GM23338 (cell line): Measurements from ENCODE around the gene SLC35D2. TPM values are rescaled to one million over a fixed set of nuclear protein-coding genes. Genes with fewer than 3 reads are reported as not detected.

ENCODE experiments used
- ATAC-seq: fragments of 200-7000 bp; cut with Tn5 transposase; 3 replicates; pipeline ENCODE4 v1.9.1; 2020
- DNase-seq: peaks from one replicate; pipeline ENCODE4 v3.0.0-alpha.2; 2015; ENCODE audit warnings: low spot score
- H2AFZ ChIP-seq: fragments of 200-600 bp; sonication (generic); 2 replicates; pipeline ENCODE4 v1.8.0; 2016; ENCODE audit warnings: antibody characterized with exemption, mild to moderate bottlenecking, moderate library complexity
- H3F3A ChIP-seq: fragments of 200-600 bp; sonication (generic); replicated peaks from 2 replicates; pipeline ENCODE4 v1.8.0; 2017; ENCODE audit warnings: antibody characterized with exemption, mixed run types, low read depth
- H3K27ac ChIP-seq: fragments of 200-600 bp; sonication (generic); 2 replicates; pipeline ENCODE4 v1.6.1; 2016; ENCODE audit warnings: low read depth
- H3K27me3 ChIP-seq: fragments of 200-600 bp; sonication (generic); 2 replicates; pipeline ENCODE4 v1.8.0; 2016; ENCODE audit warnings: mild to moderate bottlenecking, mixed run types, moderate library complexity; ENCODE audit not compliant: insufficient read depth
- H3K36me3 ChIP-seq: fragments of 200-600 bp; sonication (generic); 2 replicates; pipeline ENCODE4 v1.8.0; 2016; ENCODE audit warnings: mild to moderate bottlenecking; ENCODE audit not compliant: insufficient read depth
- H3K4me1 ChIP-seq: fragments of 200-600 bp; sonication (generic); 2 replicates; pipeline ENCODE4 v1.8.0; 2016; ENCODE audit warnings: mild to moderate bottlenecking, moderate library complexity; ENCODE audit not compliant: insufficient read depth
- H3K4me2 ChIP-seq: fragments of 200-600 bp; sonication (generic); 2 replicates; pipeline ENCODE4 v1.7.1; 2017; ENCODE audit warnings: mixed run types
- H3K4me3 ChIP-seq: fragments of 200-600 bp; sonication (generic); 2 replicates; pipeline ENCODE4 v1.6.1; 2016; ENCODE audit warnings: mixed run types
- H3K79me2 ChIP-seq: fragments of 200-600 bp; sonication (generic); replicated peaks from 2 replicates; pipeline ENCODE4 v1.8.0; 2017; ENCODE audit warnings: mild to moderate bottlenecking; ENCODE audit not compliant: insufficient read depth
- H3K9me2 ChIP-seq: fragments of 200-600 bp; sonication (generic); 2 replicates; pipeline ENCODE4 v1.8.0; 2017; ENCODE audit not compliant: insufficient read depth
- H4K20me1 ChIP-seq: fragments of 200-600 bp; sonication (generic); replicated peaks from 2 replicates; pipeline ENCODE4 v1.8.0; 2017; ENCODE audit warnings: mild to moderate bottlenecking; ENCODE audit not compliant: insufficient read depth
- H3K27ac Mint-ChIP-seq: 2 replicates; pipeline ENCODE4 v1.8.0; 2020; ENCODE audit warnings: inconsistent platforms, mild to moderate bottlenecking, moderate library complexity, mixed read lengths
- H3K27me3 Mint-ChIP-seq: 3 replicates; pipeline ENCODE4 v1.8.0; 2022; ENCODE audit warnings: low read depth, mild to moderate bottlenecking, moderate library complexity, mixed read lengths, inconsistent platforms; ENCODE audit not compliant: insufficient read depth, poor library complexity
- H3K36me3 Mint-ChIP-seq: 3 replicates; pipeline ENCODE4 v1.8.0; 2021; ENCODE audit warnings: low read depth, mild to moderate bottlenecking, inconsistent platforms, moderate library complexity, mixed read lengths
- H3K4me1 Mint-ChIP-seq: 3 replicates; pipeline ENCODE4 v1.8.0; 2020; ENCODE audit warnings: mild to moderate bottlenecking, inconsistent platforms, mixed read lengths
- H3K4me3 Mint-ChIP-seq: 3 replicates; pipeline ENCODE4 v1.8.0; 2021; ENCODE audit warnings: moderate library complexity, mild to moderate bottlenecking, inconsistent platforms, mixed read lengths
- H3K9me3 Mint-ChIP-seq: 3 replicates; pipeline ENCODE4 v1.8.0; 2020; ENCODE audit warnings: moderate library complexity, mild to moderate bottlenecking, inconsistent platforms, mixed read lengths
- CREB1 ChIP-seq: fragments of 250-450 bp; sonication (Bioruptor Pico); IDR thresholded peaks from 2 replicates; pipeline ENCODE4 v1.5.0; 2020; ENCODE audit warnings: low read depth, mild to moderate bottlenecking, moderate library complexity
- CTCF ChIP-seq, 2 experiments: fragments of 200-600 bp in 1 of 2; sonication (generic) in 1 of 2; conservative IDR thresholded peaks; 2 replicates each; pipeline versions ENCODE4 v1.5.1 to v1.6.1; 2016 to 2017; ENCODE audit warnings: antibody characterized with exemption in 2 of 2, low read depth in 2 of 2, mild to moderate bottlenecking in 2 of 2, moderate library complexity in 1 of 2
- ETS1 ChIP-seq: IDR thresholded peaks from 2 replicates; pipeline ENCODE4 v1.6.1; 2016; ENCODE audit warnings: antibody characterized with exemption
- EZH2 ChIP-seq: fragments of 200-600 bp; sonication (generic); IDR thresholded peaks from one replicate; pipeline ENCODE4 v1.8.0; 2017; ENCODE audit warnings: antibody characterized with exemption, mild to moderate bottlenecking, low read depth; ENCODE audit not compliant: unreplicated experiment
- EZH2phosphoT487 ChIP-seq: fragments of 200-600 bp; sonication (generic); IDR thresholded peaks from one replicate; pipeline ENCODE4 v1.8.1; 2018; ENCODE audit warnings: antibody characterized with exemption; ENCODE audit not compliant: unreplicated experiment
- JUNB ChIP-seq: IDR thresholded peaks from one replicate; pipeline ENCODE4 v1.6.1; 2016; ENCODE audit warnings: antibody characterized with exemption; ENCODE audit not compliant: unreplicated experiment
- NANOG ChIP-seq: IDR thresholded peaks from 2 replicates; pipeline ENCODE4 v1.6.1; 2016; ENCODE audit warnings: antibody characterized with exemption, borderline replicate concordance
- POLR2AphosphoS5 ChIP-seq: IDR thresholded peaks from 2 replicates; pipeline ENCODE4 v1.6.1; 2016; ENCODE audit warnings: antibody characterized with exemption, low read depth
- REST ChIP-seq: IDR thresholded peaks from one replicate; pipeline ENCODE4 v1.6.1; 2018; ENCODE audit warnings: antibody characterized with exemption; ENCODE audit not compliant: unreplicated experiment
- STAT1 ChIP-seq: IDR thresholded peaks from one replicate; pipeline ENCODE4 v1.6.1; 2016; ENCODE audit warnings: antibody characterized with exemption; ENCODE audit not compliant: unreplicated experiment
- ZNF114 ChIP-seq: fragments of 250-450 bp; sonication (Bioruptor Pico); IDR thresholded peaks from 2 replicates; pipeline ENCODE4 v1.5.0; 2020; ENCODE audit warnings: mild to moderate bottlenecking, moderate library complexity
- ZNF331 ChIP-seq: fragments of 250-450 bp; sonication (Bioruptor Pico); IDR thresholded peaks from 2 replicates; pipeline ENCODE4 v1.5.0; 2020; ENCODE audit warnings: low read depth, mild to moderate bottlenecking, moderate library complexity
- ZNF462 ChIP-seq: fragments of 250-450 bp; sonication (Bioruptor Pico); IDR thresholded peaks from 2 replicates; pipeline ENCODE4 v1.5.0; 2020; ENCODE audit warnings: mild to moderate bottlenecking, moderate library complexity
- polyA plus RNA-seq: library from polyadenylated mRNA; unstranded; fragments of >200 nt; fragmentation: Nextera tagmentation; extraction: Ambion mirVana; gene quantifications from 2 replicates; pipeline ENCODE4 v1.2.1, GENCODE V29; 2016
- total RNA-seq: library from RNA; depleted of rRNA; stranded (reverse); fragments of >200 nt; shearing (Covaris generic); gene quantifications from 2 replicates; pipeline ENCODE4 v1.2.3, GENCODE V29; 2014

The SLC35D2 gene
- total and polyA plus RNA-seq, 2 experiments from 2014 or later, result 8.2 to 14.4 TPM

GRCh38 chr9:96423322-96423984 lies 39.9 kb upstream of the SLC35D2 start:
- ATAC-seq (no peak), DNase-seq (no peak)
- Histone ChIP-seq H3K4me1 (peaks cover 16% of the 10 kb centered on the region), H3K36me3 (no peaks in the 10 kb centered on the region), H4K20me1 (no peaks in the 10 kb centered on the region), H3K9me2 (no peaks in the 10 kb centered on the region), H3K4me2 (no peak overlapping the region), H3K27me3 (no peaks in the 10 kb centered on the region), H3K79me2 (no peaks in the 10 kb centered on the region), H3K27ac (no peak overlapping the region), H3K4me3 (no peak overlapping the region), H2AFZ (peak overlapping the region; percentile 88), H3F3A (no peaks in the 10 kb centered on the region)
- no peaks in the 10 kb centered on the region for H3K36me3 Mint-ChIP-seq
- H3K4me3 Mint-ChIP-seq, result no peak overlapping the region
- H3K27ac Mint-ChIP-seq, result no peak overlapping the region
- H3K27me3 Mint-ChIP-seq, result peaks cover 6% of the 10 kb centered on the region
- no peak for TF ChIP-seq ZNF462 (CRISPR knock-in tag)
- no peak for TF ChIP-seq ETS1
- TF ChIP-seq ZNF114, result no peak
- no peak for TF ChIP-seq JUNB
- TF ChIP-seq ZNF331 (CRISPR knock-in tag), result no peak
- no peak for TF ChIP-seq EZH2
- no peak for TF ChIP-seq POLR2AphosphoS5
- TF ChIP-seq STAT1, result no peak
- TF ChIP-seq CREB1 (CRISPR knock-in tag), result no peak
- no peak for TF ChIP-seq CTCF (conservative IDR thresholded peaks at IDR 0.05; ENCODE audit: low read depth in 2 of 2)
- TF ChIP-seq EZH2phosphoT487, result no peak
- TF ChIP-seq REST, result no peak
- TF ChIP-seq NANOG, result no peak
- H3K9me3 Mint-ChIP-seq, result no peaks in the 10 kb centered on the region
- H3K4me1 Mint-ChIP-seq, result peaks cover 29% of the 10 kb centered on the region
